ENCODE results near the gene DDX27.

The DDX27 gene

GRCh38 chr20:49252556-49253350 lies 33.5 kb downstream of the DDX27 start:
- no peak for DNase-seq

- DNase-seq, result no peak
These were observed 37.0 kb downstream of the DDX27 start for GRCh38 chr20:49256261-49256660.

DNA sequence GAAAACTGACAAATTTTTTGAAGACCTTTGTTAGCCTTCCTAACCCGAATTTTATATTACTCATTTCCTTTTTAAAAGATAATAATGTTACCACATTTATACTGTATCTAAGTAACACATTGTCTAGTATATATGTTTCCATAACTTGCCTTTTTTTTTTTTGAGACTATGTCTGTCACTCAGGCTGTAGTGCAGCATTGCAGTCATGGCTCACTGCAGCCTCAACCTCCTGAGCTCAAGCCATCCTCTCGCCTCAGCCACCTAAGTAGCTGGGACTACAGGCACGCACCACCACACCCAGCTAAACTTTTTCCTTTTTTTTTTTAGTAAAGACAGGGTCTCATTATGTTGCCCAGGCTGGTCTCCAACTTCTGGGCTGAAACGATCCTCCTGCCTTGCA lies 40.1 kb downstream of the DDX27 start:
- no peak for DNase-seq

GRCh38 chr20:49259799-49260198 lies 40.6 kb downstream of the DDX27 start:
- DNase-seq, result no peak

DNA sequence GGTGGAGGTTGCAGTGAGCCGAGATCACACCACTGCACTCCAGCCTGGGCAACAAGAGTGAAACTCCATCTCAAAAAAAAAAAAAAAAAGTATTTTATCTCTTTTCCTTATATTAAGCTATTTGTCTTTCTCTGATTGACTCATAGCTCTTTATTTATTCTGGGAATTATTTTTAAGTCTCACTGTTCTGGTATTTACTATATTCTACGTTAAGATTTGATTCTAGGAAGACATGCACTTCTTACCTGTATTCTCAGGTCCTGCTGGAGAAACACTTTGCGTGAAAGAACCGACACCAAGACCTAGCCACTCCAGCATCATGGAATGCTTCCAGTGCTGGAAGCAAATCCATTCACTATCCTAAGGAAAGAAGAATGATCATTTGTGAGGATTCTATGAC lies 41.0 kb downstream of the DDX27 start:
- no peak for DNase-seq

DNA sequence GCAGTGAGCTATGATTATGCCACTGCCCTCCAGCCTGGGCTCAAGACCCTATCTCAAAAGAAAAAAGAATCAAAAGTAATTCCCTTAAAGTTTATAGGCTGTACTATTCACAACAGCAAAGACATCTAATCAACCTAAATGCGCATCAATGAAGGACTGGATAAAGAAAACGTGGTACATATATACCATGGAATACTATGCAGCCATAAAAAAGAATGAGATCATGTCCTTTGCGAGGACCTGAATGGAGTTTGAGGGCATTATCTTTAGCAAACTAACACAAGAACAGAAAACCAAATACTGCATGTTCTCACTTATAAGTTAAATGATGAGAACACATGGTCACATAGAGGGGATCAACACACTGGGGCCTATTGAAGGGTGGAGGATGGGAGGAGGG lies 42.0 kb downstream of the DDX27 start:
- no peak for DNase-seq

- no peak for DNase-seq
These were observed 43.2 kb downstream of the DDX27 start for GRCh38 chr20:49262444-49262843.

GRCh38 chr20:49267327-49267726 lies 48.1 kb downstream of the DDX27 start:
- DNase-seq, result no peak

DNA sequence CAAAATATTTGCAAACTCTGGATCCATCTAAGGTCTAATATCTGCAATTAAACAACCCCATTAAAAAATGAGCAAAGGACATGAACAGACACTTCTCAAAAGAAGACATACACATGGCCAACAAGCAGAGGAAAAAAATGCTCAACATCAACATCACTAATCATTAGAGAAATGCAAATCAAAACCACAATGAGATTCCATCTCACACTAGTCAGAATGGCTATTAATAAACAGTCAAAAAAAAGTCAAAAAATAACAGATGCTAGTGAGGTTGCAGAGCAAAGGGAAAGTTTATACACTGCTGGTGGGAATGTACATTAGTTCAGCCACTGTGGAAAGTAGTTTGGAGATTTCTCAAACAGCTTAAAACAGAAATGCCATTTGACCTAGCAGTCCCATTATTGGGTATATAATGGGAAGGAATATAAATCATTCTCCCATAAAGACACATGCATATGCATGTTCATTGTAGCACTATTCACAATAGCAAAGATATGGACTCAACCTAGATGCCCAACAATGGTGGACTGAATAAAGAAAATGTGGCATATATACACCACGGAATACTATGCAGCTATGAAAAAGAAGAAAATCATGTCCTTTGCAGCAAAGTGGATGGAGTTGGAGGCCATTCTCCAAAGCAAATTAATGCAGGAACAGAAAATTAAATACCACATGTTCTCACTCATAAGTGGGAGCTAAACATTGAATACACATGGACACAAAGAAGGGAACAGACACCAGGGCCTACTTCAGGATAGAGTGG lies 49.6 kb downstream of the DDX27 start:
- DNase-seq, result no peak

GRCh38 chr20:49270177-49270576 lies 51.0 kb downstream of the DDX27 start:
- no peak for DNase-seq

DNA sequence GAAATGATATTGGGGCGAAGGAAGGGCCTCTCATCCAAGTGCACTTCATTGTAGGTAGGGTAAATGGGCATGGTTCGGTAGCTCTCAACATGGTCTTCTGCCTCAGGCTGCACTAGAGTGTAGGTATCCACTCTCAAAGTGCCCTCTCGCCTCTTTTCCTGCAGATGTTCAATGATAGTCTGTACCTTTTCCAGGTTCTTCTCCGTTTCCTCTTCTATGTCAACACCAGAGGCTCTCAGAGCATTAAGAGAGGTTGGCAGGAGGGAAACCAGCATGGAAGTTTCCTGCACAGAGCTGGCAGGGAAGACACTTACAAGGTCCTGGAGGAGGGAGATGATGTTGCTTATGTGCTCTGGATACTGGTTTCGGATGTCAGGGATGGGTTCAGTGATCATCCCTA lies 51.5 kb downstream of the DDX27 start:
- DNase-seq, result no peak

GRCh38 chr20:49272654-49273053 lies 53.4 kb downstream of the DDX27 start:
- no peak for DNase-seq

DNA sequence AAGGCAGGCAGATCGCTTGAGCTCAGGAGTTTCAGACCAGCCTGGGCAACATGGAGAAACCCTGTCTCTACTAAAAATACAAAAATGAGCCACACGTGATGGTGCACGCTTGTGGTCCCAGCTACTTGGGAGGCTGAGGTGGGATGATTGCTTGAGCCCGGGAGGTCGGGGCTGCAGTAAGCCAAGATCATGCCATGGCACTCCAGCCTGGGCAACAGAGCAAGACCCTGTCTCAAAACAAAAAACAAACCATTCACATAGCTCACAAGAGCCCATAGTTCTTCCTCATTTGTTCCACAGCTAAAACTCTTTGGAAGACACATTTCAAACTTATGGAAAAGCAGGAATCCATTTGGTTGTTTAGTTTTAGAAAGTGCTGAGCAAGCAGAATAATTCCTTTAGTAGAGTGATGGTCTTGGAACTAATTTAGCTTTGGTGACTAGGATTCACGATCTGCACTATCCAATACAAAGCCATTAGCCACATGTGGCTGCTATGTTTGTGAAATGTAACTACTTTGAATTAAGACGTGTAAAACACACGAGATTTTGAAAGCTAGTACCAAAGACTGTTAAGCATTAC lies 54.6 kb downstream of the DDX27 start:
- no peak for DNase-seq

DNA sequence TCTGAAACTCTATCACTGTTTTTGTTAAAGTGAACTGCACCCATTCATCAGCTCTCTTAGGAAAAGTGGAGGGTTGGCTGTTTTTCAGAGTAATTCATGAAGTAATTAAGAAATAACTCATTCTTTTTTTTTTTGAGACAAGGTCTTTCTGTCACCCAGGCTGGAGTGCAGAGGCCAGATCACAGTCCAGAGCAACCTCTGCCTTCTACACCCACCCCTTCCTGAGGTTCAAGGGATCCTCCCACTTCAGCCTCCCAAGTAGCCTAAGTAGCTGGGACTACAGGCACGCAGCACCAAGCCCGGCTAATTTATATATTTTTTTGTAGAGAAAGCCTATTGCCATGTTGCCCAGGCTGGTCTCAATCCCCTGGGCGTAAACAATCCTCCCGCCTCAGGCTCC lies 56.0 kb downstream of the DDX27 start:
- DNase-seq, result no peak

DNA sequence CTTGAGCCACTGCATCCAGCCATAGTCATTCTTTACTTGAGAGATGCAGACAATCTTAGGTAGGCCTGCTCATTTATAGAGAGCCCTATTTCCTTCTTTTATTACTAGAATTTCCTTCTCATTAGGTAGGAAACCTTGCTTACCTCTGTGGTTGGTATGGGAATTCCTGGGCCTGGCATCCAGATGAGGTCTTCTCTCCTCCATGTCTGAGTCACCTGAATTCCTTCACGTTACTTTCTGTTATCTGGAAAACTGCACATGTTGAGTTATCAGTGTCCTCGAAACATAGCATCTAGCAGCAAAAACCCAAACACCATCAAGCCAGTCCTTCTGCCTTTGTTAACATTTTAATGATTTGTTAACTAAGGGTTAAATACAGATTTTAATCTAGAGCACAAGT lies 56.4 kb downstream of the DDX27 start:
- DNase-seq, result no peak

GRCh38 chr20:49276161-49276960 lies 57.1 kb downstream of the DDX27 start:
- peak; percentile 31 for DNase-seq

GRCh38 chr20:49276961-49277785 lies 58.0 kb downstream of the DDX27 start:
- peak; percentile 10 for DNase-seq

GRCh38 chr20:49277786-49278035 lies 58.5 kb downstream of the DDX27 start:
- no peak for DNase-seq

DNA sequence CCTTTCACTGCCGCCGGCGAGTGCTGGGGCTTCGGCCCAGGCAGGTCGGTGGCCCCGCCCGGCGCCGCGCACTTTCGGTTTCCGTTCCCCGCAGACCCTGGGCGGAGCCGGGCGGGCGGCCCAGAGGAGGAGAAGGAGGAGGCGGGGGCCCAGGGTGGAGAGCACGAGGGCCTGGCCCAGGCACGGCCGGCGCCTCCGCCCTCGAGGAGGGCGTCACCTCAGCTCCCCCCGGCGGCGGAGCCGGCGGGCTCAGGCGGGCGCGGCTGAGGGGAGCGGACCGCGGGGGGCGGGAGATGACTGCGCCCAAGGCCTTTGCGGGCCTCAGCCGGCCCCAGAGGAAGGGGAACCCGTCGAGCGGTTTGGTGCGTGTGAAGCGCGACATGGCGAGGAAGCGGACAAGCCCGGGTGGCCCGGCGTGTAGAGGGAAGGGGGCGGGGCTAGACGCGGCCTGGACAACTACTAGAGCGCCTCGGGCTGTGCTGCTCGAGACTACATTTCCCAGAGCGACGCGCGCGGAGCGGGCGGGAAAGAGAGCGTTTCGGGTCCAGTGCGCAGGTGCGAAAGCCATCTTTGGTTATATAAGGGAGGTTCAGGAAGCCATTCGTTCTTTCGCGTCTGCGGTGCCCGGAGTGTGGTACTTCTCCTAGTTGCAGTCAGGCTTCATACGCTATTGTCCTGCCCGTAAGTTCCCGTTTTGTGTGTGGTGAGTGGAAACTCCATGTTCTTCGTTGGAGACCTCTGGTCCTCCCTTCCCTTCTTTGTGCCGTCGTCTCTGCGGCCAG lies 59.0 kb downstream of the DDX27 start, which contains the start of gene ZNFX1:
TSS of gene ZNFX1 (minus strand) at position 22 of the 782 bp plus-strand sequence. CDS start 2,218 bp downstream, outside the sequence.
- DNase-seq, result peak; percentile 98

DNA sequence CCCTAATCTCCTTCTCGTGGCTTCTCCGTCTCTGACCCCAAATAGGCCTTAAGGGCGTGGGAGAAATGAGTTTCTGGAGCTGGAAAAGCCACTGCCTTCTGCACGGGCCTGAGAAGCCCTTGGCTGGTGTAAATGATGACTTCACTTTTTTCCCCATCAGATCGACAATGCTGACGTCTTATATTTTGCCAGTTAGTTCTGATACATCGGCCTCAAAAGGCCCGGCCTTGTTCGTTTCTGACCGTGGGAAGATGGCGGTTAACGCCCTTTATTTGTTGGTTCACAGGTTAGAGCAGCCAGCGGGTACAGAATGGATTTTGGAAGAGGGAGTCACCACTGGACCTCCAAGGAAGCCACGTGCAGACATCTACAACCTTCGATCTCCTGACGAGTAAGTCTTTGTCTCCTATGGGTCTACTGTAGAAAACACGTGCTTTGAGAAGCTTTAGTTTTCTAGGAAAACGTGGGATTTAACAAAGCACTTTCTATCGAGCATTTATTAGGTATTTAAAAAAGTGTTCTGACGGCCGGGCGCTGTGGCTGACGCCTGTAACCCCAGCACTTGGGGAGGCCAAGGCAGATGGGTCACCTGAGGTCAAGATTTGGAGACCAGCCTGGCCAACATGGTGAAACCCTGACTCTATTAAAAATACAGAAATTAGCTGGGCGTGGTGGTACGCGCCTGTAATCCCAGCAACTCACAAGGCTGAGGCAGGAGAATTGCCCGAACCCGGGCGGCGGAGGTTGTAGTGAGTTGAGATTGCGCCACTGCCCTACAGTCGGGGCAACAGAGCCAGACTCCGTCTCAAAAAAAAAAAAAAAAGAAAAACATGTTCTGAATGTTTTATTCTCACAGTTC lies 59.8 kb downstream of the DDX27 start:
- DNase-seq, result peak; percentile 15
